HCT116 (cell line): ENCODE measurements around the gene A2M. TPM values are rescaled to one million over a fixed set of nuclear protein-coding genes. Genes with fewer than 3 reads are reported as not detected.

ENCODE experiments used
- ATAC-seq: fragments of 200-7000 bp; cut with Tn5 transposase; 2 replicates; pipeline ENCODE4 v1.9.1; 2020; ENCODE audit warnings: mild to moderate bottlenecking, moderate library complexity
- BruUV-seq: library from RNA; stranded (reverse); fragments of 400-500 nt; replicated peaks from 2 replicates; lab custom pipeline; 2021; lab: Mats Ljungman, UMichigan
- CTCF ChIA-PET: fragments of 300-600 bp; sonication (Branson Sonifier 250); formaldehyde crosslinking; loops from one replicate; lab custom pipeline; 2021; ENCODE audit warnings: antibody characterized with exemption; lab: Charles Lee
- POLR2A ChIA-PET: fragments of 300-600, 350-600 bp; sonication (Branson Sonifier 250); formaldehyde crosslinking; loops from one replicate; lab custom pipeline; 2021; ENCODE audit warnings: antibody characterized with exemption; lab: Charles Lee
- RAD21 ChIA-PET, 2 experiments: fragments of 300-600 bp; sonication (Branson Sonifier 250); formaldehyde crosslinking; loops; one replicate each; lab custom pipeline; 2023; ENCODE audit warnings: low total read pairs in 2 of 2; ENCODE audit not compliant: uncharacterized antibody in 2 of 2, unreplicated experiment in 2 of 2, low non-redundant PET in 1 of 2; lab: Charles Lee
- DNase-seq: peaks from one replicate; pipeline ENCODE4 v3.0.0-alpha.2; 2010; ENCODE audit warnings: low read depth, low spot score
- H2AFZ ChIP-seq: fragments of 200-600 bp; shearing (Covaris generic), sonication (generic); 2 replicates; pipeline ENCODE4 v1.6.1; 2017; ENCODE audit warnings: low read depth, mixed run types, mixed read lengths, antibody characterized with exemption, low read length; ENCODE audit not compliant: poor library complexity, severe bottlenecking
- H3K27ac ChIP-seq: 2 replicates; pipeline ENCODE4 v1.5.1; 2012; ENCODE audit warnings: low read depth, low read length
- H3K27me3 ChIP-seq: fragments of 200-600 bp; sonication (generic); 2 replicates; pipeline ENCODE4 v1.6.1; 2016; ENCODE audit warnings: mixed run types, low read length, mixed read lengths; ENCODE audit not compliant: insufficient read depth
- H3K36me3 ChIP-seq, 2 experiments: fragments of 200-500 bp in 1 of 2; fragments of 200-600 bp in 1 of 2; sonication (Bioruptor generic) in 1 of 2; sonication (generic) in 1 of 2; 2 replicates each; pipeline versions ENCODE4 v1.5.1 to v1.6.1; 2014 to 2016; ENCODE audit warnings: low read length in 2 of 2, inconsistent platforms in 1 of 2, mixed read lengths in 1 of 2, mixed run types in 1 of 2; ENCODE audit not compliant: insufficient read depth in 2 of 2, control insufficient read depth in 1 of 2
- H3K4me1 ChIP-seq, 2 experiments: fragments of 200-600 bp in 1 of 2; sonication (generic) in 1 of 2; 2 replicates each; pipeline versions ENCODE4 v1.5.1 to v1.6.1; 2012 to 2017; ENCODE audit warnings: low read length in 2 of 2, inconsistent platforms in 1 of 2, mild to moderate bottlenecking in 1 of 2, mixed read lengths in 1 of 2, mixed run types in 1 of 2, moderate library complexity in 1 of 2; ENCODE audit not compliant: insufficient read depth in 2 of 2, control insufficient read depth in 1 of 2
- H3K4me2 ChIP-seq: fragments of 200-600 bp; sonication (generic); 2 replicates; pipeline ENCODE4 v1.6.1; 2017; ENCODE audit warnings: mixed run types, low read length, mixed read lengths
- H3K4me3 ChIP-seq, 2 experiments: fragments of 200-600 bp in 1 of 2; sonication (generic) in 1 of 2; replicated peaks in 1 of 2; 2 replicates each; pipeline ENCODE4 v1.5.1; 2011 to 2016; ENCODE audit warnings: low read length in 2 of 2, control low read depth in 1 of 2, low read depth in 1 of 2, mild to moderate bottlenecking in 1 of 2, mixed read lengths in 1 of 2, mixed run types in 1 of 2
- H3K79me2 ChIP-seq: fragments of 200-600 bp; sonication (generic); 2 replicates; pipeline ENCODE4 v1.6.1; 2017; ENCODE audit warnings: mild to moderate bottlenecking, mixed run types, low read length, moderate library complexity, mixed read lengths; ENCODE audit not compliant: insufficient read depth
- H3K9ac ChIP-seq: fragments of 200-600 bp; sonication (generic); 2 replicates; pipeline ENCODE4 v1.6.1; 2016; ENCODE audit warnings: low read length, mixed read lengths
- H3K9me2 ChIP-seq: fragments of 200-600 bp; sonication (generic), shearing (Covaris generic); 2 replicates; pipeline ENCODE4 v1.6.1; 2017; ENCODE audit warnings: mixed run types, mild to moderate bottlenecking, moderate library complexity; ENCODE audit not compliant: insufficient read depth
- H3K9me3 ChIP-seq, 2 experiments: fragments of 200-500 bp in 1 of 2; fragments of 200-600 bp in 1 of 2; sonication (Bioruptor generic) in 1 of 2; sonication (generic) in 1 of 2; 2 replicates each; pipeline ENCODE4 v1.6.1; 2014 to 2017; ENCODE audit warnings: low read length in 2 of 2, mixed read lengths in 2 of 2, inconsistent platforms in 1 of 2, low read depth in 1 of 2, mild to moderate bottlenecking in 1 of 2, mixed run types in 1 of 2, moderate library complexity in 1 of 2; ENCODE audit not compliant: control insufficient read depth in 1 of 2, insufficient read depth in 1 of 2
- H4K20me1 ChIP-seq: fragments of 200-600 bp; sonication (generic), shearing (Covaris generic); 2 replicates; pipeline ENCODE4 v1.6.1; 2017; ENCODE audit warnings: mixed run types, mild to moderate bottlenecking, moderate library complexity; ENCODE audit not compliant: insufficient read depth
- CBX3 ChIP-seq: IDR thresholded peaks from 2 replicates; pipeline ENCODE4 v1.6.1; 2012; ENCODE audit warnings: low read depth
- EGR1 ChIP-seq: IDR thresholded peaks from 2 replicates; pipeline ENCODE4 v1.6.1; 2012; ENCODE audit warnings: low read depth
- ELF1 ChIP-seq: IDR thresholded peaks from 2 replicates; pipeline ENCODE4 v1.6.1; 2012; ENCODE audit warnings: low read depth, borderline replicate concordance
- EZH2 ChIP-seq: fragments of 200-600 bp; sonication (generic); IDR thresholded peaks from 2 replicates; pipeline ENCODE4 v1.6.1; 2017; ENCODE audit warnings: antibody characterized with exemption, mixed run types
- FOSL1 ChIP-seq: IDR thresholded peaks from 2 replicates; pipeline ENCODE4 v1.6.1; 2012; ENCODE audit warnings: low read depth
- JUND ChIP-seq: IDR thresholded peaks from 2 replicates; pipeline ENCODE4 v1.6.1; 2012
- POLR2A ChIP-seq: IDR thresholded peaks from 2 replicates; pipeline ENCODE4 v1.7.0; 2011; ENCODE audit warnings: borderline replicate concordance; ENCODE audit not compliant: insufficient read depth, insufficient read length; ENCODE audit errors: extremely low read depth
- POLR2AphosphoS5 ChIP-seq: IDR thresholded peaks from 2 replicates; pipeline ENCODE4 v1.6.1; 2011; ENCODE audit warnings: mild to moderate bottlenecking, low read depth, low read length, moderate library complexity
- SP1 ChIP-seq: IDR thresholded peaks from 2 replicates; pipeline ENCODE4 v1.6.1; 2012; ENCODE audit warnings: low read depth
- SRF ChIP-seq: IDR thresholded peaks from 2 replicates; pipeline ENCODE4 v1.6.1; 2012; ENCODE audit warnings: low read depth
- YY1 ChIP-seq: IDR thresholded peaks from 2 replicates; pipeline ENCODE4 v1.6.1; 2011; ENCODE audit warnings: low read length, low read depth, moderate library complexity, mild to moderate bottlenecking; ENCODE audit not compliant: insufficient replicate concordance; ENCODE audit errors: extremely low read depth
- ZBTB33 ChIP-seq: IDR thresholded peaks from 2 replicates; pipeline ENCODE4 v1.6.1; 2011; ENCODE audit warnings: mild to moderate bottlenecking, low read length, moderate library complexity; ENCODE audit not compliant: insufficient replicate concordance; ENCODE audit errors: extremely low read depth
- ZFX ChIP-seq: fragments of 450-650 bp; IDR thresholded peaks from 2 replicates; pipeline ENCODE4 v1.6.1; 2017
- ZNF274 ChIP-seq: fragments of 200-500 bp; sonication (Bioruptor generic); IDR thresholded peaks from 2 replicates; pipeline ENCODE4 v1.6.1; 2014; ENCODE audit warnings: mild to moderate bottlenecking, low read depth, low read length, inconsistent platforms
- intact Hi-C: fragments of 100-400 bp; cut with micrococcal nuclease; formaldehyde crosslinking; loops from 2 replicates; pipeline ENCODE4 v1.10.0; 2022
- total RNA-seq: library from RNA; stranded (reverse); gene quantifications from one replicate; pipeline ENCODE4 v1.2.1, GENCODE V29; 2021; ENCODE audit not compliant: unreplicated experiment
- TF ChIP-seq, protein P1 (sequence below): IDR thresholded peaks from 2 replicates; pipeline ENCODE4 v1.6.1; 2012

The A2M gene
- total RNA-seq, 1 experiment from 2014 or later = 3.0 TPM

DNA sequence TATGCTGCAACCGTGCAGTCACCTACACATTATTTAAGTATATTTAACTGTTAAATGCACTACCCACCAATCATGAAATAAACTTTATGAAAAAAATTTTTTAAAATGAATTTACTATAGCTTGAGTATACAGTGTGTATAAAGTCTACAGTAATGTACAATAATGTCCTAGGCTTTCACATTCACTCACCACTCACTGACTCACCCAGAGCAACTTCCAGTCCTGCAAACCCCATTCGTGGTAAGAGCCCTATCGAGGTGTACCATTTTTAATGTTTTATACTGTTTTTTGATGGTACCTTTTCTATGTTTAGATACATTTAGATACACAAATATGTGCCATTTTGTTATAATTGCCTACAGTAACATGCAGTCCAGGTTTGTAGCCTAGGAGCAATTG is 78.3 kb downstream of the A2M start (continued):
- TF ChIP-seq SP1 (no peak), JUND (no peak)

GRCh38 chr12:9036227-9036626 is 79.5 kb downstream of the A2M start:
- Histone ChIP-seq H3K9ac (no peak overlapping the region), H3K4me3 (no peak overlapping the region), H3K36me3 (no peaks in the 10 kb centered on the region), H3K9me3 (no peaks in the 10 kb centered on the region), H3K27ac (no peak overlapping the region), H3K79me2 (no peaks in the 10 kb centered on the region), H3K27me3 (0 out of 2 replicates have a peak, but pooled peaks cover 4% of the 10 kb centered on the region), H2AFZ (no peak overlapping the region), H3K4me2 (no peak overlapping the region), H4K20me1 (no peaks in the 10 kb centered on the region), H3K4me1 (no peaks in the 10 kb centered on the region), H3K9me2 (no peaks in the 10 kb centered on the region)
- DNase-seq = no peak
- no TSS peak for BruUV-seq
- intact Hi-C loops = loop anchor here (5.0 kb wide), 2 partner anchors 144 to 254 kb away; no protein-coding TSS in a partner anchor
- no peak for TF ChIP-seq SP1
- TF ChIP-seq, protein P1, sequence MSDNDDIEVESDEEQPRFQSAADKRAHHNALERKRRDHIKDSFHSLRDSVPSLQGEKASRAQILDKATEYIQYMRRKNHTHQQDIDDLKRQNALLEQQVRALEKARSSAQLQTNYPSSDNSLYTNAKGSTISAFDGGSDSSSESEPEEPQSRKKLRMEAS = no peak
- no peak for TF ChIP-seq ZFX
- no peak for TF ChIP-seq POLR2AphosphoS5
- TF ChIP-seq POLR2A = no peak
- TF ChIP-seq FOSL1 = no peak
- no peak for TF ChIP-seq EGR1
- TF ChIP-seq ELF1 = no peak
- CTCF ChIA-PET = no interaction called here
- RAD21 ChIA-PET = no interaction called here
- POLR2A ChIA-PET = no interaction called here
- no peak for ATAC-seq

DNA sequence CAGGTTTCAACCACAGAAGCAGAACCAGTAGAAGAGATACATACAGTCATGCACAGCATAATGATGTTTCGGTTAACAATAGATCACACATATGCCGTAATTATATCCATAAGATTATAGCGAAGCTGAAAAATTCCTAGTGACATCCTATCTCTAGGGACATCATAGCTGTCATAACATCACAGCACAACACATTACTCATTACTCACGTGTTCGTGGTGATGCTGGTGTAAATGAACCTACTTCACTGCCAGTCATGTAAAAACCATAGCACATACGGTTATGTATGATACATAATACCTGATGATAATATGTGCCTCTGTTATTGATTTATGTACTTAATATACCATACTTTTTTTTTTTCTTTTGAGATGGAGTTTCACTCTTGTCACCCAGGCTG is 81.6 kb downstream of the A2M start:
- ATAC-seq = no peak
- intact Hi-C loops = no loop called here
- Histone ChIP-seq H3K9me3 (no peaks in the 10 kb centered on the region), H3K4me1 (no peaks in the 10 kb centered on the region), H4K20me1 (no peaks in the 10 kb centered on the region), H3K4me3 (no peak overlapping the region), H3K36me3 (no peaks in the 10 kb centered on the region), H3K4me2 (no peak overlapping the region), H3K27me3 (no peaks in the 10 kb centered on the region), H2AFZ (no peak overlapping the region), H3K9ac (no peak overlapping the region), H3K79me2 (no peaks in the 10 kb centered on the region), H3K27ac (no peak overlapping the region), H3K9me2 (no peaks in the 10 kb centered on the region)
- POLR2A ChIA-PET = no interaction called here
- CTCF ChIA-PET = no interaction called here
- TF ChIP-seq EGR1 (no peak), EZH2 (no peak), FOSL1 (no peak), ZNF274 (no peak), ELF1 (no peak), CBX3 (no peak), JUND (no peak), SRF (no peak), ZBTB33 (no peak), YY1 (no peak), SP1 (no peak)
- TF ChIP-seq, protein P1 = no peak
- RAD21 ChIA-PET = interaction anchor here in 1 of 2 experiments (0.6 kb wide), 1 partner anchor 98 kb away, joined by 3 read pairs; no protein-coding TSS in a partner anchor
- no TSS peak for BruUV-seq
- DNase-seq = no peak
